PFSK-1 (cell line): ENCODE results near the gene KCNMA1.

Source experiments
- FOXP2 ChIP-seq: optimal IDR thresholded peaks from 2 replicates; pipeline ENCODE3; 2011; ENCODE audit warnings: borderline replicate concordance, control low read depth, inconsistent platforms; ENCODE audit not compliant: insufficient read depth; ENCODE audit errors: extremely low read length, extremely low read depth
- POLR2AphosphoS5 ChIP-seq: IDR thresholded peaks from 2 replicates; pipeline ENCODE4 v1.6.1; 2012; ENCODE audit warnings: low read depth, mild to moderate bottlenecking, control low read depth, low read length, moderate library complexity
- REST ChIP-seq, 2 experiments: IDR thresholded peaks; 2 replicates each; pipeline versions ENCODE4 v1.6.1 to v1.8.0; 2011 to 2012; ENCODE audit warnings: low read depth in 2 of 2, low read length in 2 of 2, control low read depth in 1 of 2, inconsistent platforms in 1 of 2, mild to moderate bottlenecking in 1 of 2, moderate library complexity in 1 of 2; ENCODE audit not compliant: insufficient read depth in 1 of 2
- SIN3A ChIP-seq: IDR thresholded peaks from 2 replicates; pipeline ENCODE4 v1.6.1; 2012; ENCODE audit warnings: mild to moderate bottlenecking, low read length, moderate library complexity, borderline replicate concordance; ENCODE audit not compliant: insufficient read depth
- TAF1 ChIP-seq: IDR thresholded peaks from 2 replicates; pipeline ENCODE4 v1.6.1; 2012; ENCODE audit warnings: low read length, control low read depth, borderline replicate concordance; ENCODE audit not compliant: insufficient read depth

Gene KCNMA1

GRCh38 chr10:77537071-77537470 lies 100.5 kb downstream of the KCNMA1 start:
- TF ChIP-seq TAF1 (no peak), FOXP2 (no peak)

- no peak for TF ChIP-seq FOXP2
- no peak for TF ChIP-seq POLR2AphosphoS5
- no peak for TF ChIP-seq SIN3A
- TF ChIP-seq REST (IDR thresholded peaks at IDR 0.05; ENCODE audit: insufficient read depth in 1 of 2, low read depth in 2 of 2, low read length in 2 of 2), result no peak
- no peak for TF ChIP-seq TAF1
Measured at GRCh38 chr10:77533887-77534278, 103.7 kb downstream of the KCNMA1 start.

- TF ChIP-seq POLR2AphosphoS5 (no peak), FOXP2 (no peak), TAF1 (no peak), SIN3A (no peak), REST (IDR thresholded peaks at IDR 0.05; ENCODE audit: insufficient read depth in 1 of 2, low read depth in 2 of 2, low read length in 2 of 2) (no peak)
Measured at GRCh38 chr10:77533146-77533886, 104.3 kb downstream of the KCNMA1 start.

- no peak for TF ChIP-seq TAF1
- no peak for TF ChIP-seq SIN3A
- TF ChIP-seq REST (IDR thresholded peaks at IDR 0.05; ENCODE audit: insufficient read depth in 1 of 2, low read depth in 2 of 2, low read length in 2 of 2), result no peak
- TF ChIP-seq FOXP2, result no peak
- no peak for TF ChIP-seq POLR2AphosphoS5
Measured at GRCh38 chr10:77532068-77532467, 105.5 kb downstream of the KCNMA1 start.

- TF ChIP-seq TAF1 (no peak), FOXP2 (peak; percentile 66), SIN3A (no peak), POLR2AphosphoS5 (no peak), REST (IDR thresholded peaks at IDR 0.05; ENCODE audit: insufficient read depth in 1 of 2, low read depth in 2 of 2, low read length in 2 of 2) (no peak)
Measured at GRCh38 chr10:77531441-77532001, 106.1 kb downstream of the KCNMA1 start.
